HG03108 (cell line): Measurements from ENCODE around the gene FALEC.
A peak's percentile ranks its signal among the peaks of the same experiment; 100 is the strongest.

Experiments
- ATAC-seq: cut with Tn5 transposase; IDR thresholded peaks from one replicate; pipeline ENCODE4 v1.9.1; 2021; ENCODE audit warnings: moderate library complexity; ENCODE audit not compliant: unreplicated experiment

The FALEC gene

DNA sequence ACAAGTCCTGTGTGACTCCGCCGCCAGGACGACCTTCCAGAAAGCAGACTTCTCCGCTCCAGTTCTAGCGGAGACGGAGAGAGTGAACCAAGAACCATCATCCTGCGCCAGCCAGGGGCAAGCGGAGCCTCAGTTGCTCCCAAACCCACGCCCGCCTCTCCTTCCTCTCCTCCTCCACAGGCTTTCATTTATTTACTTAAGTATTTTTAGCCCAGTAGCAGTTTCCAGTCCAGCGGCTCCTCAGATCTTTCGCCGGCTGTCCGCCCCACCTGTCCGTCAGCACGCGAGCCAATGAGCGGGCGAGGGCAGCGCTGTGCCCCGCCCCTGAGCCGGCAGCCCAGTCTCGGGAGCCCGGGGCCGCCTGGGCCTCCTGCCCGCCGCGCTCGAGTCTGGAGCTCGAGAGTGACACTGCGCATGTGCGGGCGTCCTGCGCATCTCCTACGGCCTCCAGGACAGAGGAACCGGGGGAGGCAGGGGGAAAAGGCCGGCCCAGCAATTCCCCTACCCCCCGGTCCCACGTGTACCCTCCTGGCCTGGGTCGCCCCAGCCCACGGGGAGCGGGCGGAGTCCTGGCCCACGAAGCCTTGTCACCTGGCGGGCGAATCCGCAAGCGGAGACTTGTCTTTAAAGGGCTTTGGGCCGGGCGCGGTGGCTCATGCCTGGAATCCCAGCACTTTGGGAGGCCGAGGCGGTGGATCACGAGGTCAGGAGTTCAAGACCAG lies at the start of gene FALEC:
FALEC (plus strand) TSS at position 425 of the 722 bp plus-strand sequence.
- ATAC-seq, result peak; percentile 98

DNA sequence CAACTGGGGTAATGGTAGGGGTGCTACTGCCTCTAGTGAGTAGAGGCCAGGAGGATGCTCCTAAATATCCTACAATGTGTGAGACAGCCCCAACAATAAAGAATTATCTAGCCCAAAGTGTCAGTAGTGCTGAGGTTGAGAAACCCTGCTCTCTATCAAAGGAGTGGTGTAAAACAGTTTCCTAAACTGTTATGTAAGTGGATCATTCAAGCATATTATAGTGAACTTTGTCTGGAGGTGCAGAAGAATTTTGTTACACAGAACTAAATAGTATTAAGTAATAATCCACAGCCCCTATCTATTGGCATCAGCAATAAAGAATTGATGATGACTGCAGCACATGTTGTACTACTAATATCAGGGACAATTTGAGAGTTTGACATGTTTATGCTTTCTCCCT lies 48.6 kb upstream of the FALEC start:
- ATAC-seq, result no peak

DNA sequence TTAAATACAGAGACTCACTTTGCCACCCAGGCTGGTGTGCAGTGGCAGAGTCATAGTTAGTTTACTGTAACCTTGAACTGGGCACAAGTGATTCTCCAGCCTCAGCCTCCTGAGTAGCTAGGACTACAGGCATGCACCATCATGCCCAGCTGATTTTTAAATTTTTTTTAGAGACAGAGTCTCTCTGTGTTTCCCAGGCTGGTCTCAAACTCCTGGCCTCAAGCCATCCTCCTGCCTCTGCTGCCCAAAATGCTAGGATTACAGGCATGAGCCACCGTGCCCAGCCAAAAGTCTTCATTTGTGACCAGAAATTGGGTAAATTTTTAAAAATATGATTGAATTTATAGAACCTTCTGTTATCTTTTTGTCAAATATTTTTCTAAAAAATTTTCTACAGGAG lies 46.3 kb upstream of the FALEC start:
- ATAC-seq, result no peak

DNA sequence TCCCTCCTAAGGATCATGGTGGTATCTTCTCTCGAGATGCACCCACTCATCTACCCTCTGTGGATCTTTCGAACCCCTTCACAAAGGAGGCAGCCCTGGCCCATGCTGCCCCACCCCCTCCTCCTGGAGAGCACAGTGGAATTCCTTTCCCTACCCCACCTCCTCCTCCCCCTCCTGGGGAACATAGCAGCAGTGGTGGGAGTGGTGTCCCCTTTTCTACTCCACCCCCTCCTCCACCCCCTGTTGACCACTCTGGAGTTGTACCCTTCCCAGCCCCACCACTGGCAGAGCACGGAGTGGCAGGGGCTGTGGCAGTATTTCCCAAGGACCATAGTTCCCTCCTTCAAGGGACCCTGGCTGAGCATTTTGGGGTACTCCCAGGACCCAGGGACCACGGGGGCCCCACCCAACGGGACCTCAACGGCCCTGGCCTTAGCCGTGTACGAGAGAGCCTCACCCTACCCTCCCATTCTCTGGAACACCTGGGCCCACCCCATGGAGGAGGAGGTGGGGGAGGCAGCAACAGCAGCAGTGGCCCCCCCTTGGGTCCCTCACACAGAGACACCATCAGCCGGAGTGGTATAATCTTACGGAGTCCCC lies 42.9 kb upstream of the FALEC start:
- no peak for ATAC-seq

DNA sequence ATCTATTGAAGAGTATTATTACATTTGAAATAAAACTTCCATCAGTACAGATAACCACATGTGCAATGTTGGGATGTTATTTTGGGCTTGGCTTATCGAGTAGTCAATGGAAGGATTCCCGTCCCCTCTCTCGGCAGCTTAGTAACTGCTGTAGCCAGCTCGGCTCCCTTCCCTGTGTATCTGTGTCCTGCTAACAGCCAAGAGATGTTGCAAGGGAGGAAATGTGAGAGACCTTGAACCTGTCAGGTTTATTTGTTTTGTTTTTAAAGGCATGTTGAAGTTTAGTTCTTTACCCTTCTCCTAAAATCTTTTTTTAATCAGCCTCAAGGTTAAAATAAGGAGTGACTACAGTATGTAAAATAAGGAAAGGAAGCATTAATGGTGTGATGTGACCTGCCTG lies 41.9 kb upstream of the FALEC start:
- no peak for ATAC-seq

DNA sequence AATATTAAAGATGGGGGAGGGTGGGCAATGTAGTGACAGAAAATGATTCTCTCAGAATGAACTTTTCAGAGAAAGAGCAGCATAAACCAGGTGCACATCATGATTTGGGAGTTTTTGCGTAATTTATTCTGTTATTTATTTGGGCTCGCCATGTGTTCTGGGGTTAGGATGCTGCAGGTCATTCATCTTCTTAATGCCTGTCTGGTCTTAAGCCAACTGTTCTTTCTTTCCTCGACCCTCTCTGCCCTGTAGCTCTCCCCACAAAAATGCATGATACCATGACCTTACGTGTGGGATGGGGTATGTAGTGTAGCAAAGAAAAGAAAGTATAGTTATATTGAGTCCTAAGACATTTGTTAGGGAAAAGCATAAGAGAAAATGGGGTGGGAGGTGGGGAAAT lies 40.7 kb upstream of the FALEC start:
- no peak for ATAC-seq

DNA sequence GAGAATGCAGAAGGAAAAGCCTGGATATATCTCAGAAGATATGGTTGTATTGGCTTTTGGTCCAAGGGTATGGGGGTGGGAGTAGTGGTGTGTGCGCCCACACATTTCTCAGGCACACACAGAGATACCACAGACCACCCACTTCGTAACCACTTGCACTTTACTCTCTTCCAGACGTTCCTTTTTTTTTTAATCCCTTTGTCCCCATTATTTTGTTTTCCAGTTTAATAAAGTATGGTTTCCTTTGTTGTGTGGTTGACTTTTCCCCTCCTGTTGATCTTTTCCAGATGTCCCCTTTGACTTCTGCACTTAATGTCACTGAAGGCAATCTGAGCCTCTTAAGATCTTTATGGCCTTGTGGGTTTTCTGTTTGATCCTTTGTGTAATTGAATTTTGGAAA lies 38.8 kb upstream of the FALEC start:
- no peak for ATAC-seq

DNA sequence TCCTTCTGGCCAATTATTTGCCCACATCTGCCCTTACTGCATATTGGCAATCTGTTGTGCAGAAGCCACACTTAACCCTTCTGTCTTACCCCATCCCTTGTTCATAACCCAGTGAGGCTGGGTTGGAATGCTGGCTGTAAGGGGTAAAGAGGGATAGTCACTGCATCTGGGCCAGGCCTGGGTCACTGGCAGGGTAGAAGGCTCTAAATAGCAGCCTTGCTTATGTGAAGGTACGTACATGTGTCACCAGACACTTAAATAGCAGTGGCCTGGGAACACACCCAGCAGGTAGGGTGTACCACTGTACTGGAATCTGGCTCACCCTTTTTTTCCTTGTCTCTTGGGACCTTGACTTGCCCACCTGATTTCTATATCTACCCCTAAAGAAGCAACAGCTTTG lies 38.2 kb upstream of the FALEC start:
- no peak for ATAC-seq

DNA sequence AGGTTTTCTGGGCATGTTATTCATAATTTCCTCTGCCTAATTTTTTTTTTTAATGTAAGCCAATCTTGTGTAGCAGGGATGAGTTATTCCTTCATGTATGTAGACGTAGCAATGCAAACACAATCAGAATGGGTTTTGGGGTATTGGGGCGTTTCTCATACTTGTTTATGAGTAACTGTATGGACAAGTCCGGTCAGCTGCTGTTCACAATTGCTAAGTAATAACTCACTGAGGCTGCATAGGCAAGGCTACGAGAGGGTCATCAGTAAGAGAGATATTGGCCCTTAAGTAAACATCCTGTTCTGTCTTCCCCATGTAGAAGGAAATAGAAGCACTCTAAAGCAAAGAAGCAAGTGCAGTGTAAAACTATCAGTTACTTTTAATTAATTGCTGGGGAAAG lies 37.8 kb upstream of the FALEC start:
- ATAC-seq, result no peak

DNA sequence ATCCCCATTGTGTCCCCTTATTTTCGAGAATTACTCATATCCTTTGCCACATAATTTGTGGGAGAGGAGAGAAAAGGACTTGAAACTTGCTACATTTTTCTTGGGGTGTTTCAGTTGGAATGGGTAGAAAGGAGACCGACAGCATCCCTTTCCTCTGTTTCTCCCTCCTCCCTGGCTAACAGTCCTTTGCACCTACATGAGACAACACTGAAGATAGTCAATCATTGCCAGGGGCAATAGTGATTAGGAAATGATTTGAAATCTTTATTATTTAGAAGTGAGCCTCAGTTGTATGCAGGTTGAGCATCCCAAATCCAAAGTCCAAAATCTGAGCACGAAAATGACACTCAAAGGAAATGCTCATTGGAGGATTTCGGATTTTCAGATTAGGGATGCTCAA lies 36.2 kb upstream of the FALEC start:
- no peak for ATAC-seq

DNA sequence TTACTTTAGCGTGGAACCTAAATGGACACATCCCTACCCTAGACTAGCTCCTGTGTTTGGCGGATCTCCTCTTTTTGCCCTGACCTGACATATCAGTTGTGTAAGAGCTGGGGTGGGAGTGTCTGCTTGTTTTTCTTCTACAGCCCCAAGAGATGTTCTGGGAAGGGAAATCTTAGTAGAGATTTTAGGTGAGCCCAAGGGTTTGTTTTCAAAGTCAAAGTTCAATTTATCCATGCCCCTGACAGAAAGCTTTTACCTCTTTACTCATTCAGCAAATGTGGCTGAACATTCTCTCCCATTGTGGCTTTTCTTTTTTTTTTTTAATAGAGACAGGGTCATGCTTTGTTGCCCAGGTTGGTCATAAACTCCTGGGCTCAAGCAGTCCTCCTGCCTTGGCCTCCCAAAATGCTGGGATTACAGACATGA lies 35.6 kb upstream of the FALEC start:
- ATAC-seq, result no peak

DNA sequence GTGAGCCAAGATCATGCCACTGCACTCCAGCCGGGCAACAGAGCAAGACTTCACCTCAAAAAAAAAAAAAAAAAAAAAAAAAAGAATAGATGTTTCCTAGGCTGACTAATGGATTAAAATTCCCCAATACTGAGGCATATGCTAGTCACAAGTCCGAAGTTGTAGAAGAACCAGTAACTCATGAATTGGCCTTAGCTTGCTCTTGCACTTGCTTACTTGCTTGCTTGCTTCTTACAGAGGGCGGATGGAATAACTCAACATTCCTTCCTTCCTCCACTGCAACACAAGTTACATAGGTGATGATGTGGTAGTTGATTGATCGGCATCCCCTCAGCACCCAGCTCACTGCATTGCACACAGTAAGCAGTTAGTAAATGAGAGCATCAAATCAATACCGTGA lies 31.1 kb upstream of the FALEC start:
- no peak for ATAC-seq

DNA sequence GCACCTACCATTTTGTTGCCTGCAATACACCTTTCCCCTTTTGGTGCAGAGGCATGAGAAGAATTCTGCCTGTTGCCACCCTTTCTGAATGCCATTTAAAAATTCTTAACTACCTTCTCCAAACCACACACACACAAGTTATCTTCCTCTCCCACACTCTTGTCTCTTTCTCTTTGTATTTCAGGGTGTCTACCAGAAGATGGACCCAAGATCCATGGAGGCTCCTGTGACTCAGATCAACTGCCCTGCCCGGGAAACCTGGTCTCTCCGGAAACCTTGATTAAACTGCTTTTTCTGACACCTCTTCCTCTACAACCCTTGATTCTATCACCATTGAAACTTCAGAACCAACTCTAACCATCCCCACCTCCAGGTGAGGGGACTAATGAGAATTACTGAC lies 30.7 kb upstream of the FALEC start:
- no peak for ATAC-seq

DNA sequence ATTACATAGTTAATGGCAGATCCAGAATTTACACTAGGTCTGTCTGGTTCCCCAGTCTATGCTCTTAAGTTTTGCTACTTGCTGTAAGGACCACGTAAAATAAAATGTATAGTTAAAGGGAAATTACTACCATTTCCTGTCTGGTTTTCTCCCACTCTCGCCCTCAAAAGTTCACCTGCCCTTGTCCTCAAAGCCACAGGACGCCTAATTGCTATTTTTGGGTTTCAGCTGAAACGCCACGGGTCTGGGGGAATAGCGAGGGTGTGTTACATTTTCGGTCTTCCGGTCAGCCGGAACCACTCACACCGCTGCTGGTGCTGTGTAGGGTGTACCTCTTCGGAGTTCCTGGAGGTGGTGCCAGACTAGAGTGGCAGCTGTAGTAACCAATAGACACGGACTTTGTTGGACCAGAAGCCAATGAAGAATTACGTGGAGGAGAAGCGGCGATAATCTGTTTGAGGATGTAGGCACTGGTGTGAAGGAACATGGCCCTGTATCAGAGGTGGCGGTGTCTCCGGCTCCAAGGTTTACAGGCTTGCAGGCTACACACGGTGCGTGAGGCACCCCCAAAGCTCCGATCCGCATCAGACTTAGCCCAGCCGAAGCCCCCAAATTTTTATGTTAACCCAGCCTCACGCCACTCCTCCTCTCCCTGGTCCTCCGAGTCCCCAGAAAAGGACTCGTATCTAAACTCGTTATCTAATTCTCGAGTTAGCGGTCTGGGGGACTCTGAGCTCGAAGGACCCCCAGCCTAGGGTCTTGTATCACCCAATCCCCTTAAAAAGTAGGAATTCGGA lies 28.4 kb upstream of the FALEC start, which contains the start of gene TARS2:
TARS2 (plus strand) TSS at position 454 of the 797 bp plus-strand sequence; CDS start at position 486, 32 bp downstream.
- ATAC-seq, result peak; percentile 100

DNA sequence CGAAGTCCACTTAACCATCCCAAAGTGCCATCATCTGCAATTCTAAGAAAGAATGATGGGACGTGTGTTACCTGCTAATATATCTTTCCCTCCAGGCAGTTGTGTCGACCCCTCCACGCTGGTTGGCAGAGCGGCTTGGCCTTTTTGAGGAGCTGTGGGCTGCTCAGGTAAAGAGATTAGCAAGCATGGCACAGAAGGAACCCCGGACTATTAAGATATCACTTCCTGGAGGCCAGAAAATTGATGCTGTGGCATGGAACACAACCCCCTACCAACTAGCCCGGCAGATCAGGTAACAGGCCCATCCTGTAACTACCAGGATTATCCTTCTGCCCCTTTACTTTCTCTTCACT lies 27.8 kb upstream of the FALEC start:
- no peak for ATAC-seq

DNA sequence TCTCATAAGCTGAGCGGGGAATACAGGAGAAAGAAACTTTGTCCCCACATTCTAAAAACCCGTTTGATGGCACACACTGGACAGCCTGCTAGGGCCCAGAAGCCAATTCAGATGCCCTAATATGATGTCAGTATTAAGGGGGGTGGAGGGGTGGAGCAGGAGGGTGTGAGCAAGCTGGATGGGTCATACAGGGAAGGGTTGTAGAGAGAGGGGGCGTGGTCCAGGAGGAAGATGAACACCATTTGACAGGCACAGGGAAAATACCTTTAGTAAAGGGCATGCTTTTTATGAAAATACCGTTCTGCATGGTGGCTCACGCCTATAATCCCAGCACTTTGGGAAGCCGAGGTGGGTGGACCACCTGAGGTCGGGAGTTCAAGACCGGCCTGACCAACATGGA lies 22.4 kb upstream of the FALEC start:
- ATAC-seq, result no peak

DNA sequence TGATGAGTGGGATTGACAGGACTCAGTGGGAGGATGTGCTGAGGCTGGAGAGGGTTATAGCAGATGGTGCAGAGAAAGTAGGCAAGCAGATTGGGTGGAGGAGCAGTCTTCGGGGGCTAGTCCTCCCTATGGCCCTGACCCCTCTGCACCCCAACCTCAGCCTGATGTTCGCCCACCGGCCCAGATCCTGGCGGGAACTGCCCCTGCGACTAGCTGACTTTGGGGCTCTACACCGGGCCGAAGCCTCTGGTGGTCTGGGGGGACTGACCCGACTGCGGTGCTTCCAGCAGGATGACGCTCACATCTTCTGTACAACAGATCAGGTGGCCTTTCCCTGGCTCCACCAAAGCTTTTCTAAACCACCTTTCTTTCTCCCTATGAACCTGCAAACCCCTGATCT lies 17.2 kb upstream of the FALEC start:
- no peak for ATAC-seq

DNA sequence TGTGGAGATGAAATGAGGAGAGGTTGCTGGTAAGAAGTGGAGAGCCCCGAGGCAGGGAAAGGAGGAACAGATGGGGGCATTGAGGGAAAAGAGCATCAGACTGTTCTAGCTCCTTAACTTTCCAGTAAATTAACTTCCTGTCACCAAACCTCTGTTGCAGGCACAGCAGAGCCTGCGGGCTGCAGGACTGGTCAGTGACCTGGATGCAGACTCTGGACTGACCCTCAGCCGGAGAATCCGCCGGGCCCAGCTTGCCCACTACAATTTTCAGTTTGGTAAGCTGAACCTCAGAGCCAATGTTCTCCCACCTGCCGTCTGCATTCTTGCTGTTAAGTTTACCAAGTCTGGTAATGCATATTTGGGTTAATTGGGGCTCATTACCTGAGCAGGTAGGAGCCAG lies 10.1 kb upstream of the FALEC start:
- ATAC-seq, result no peak

DNA sequence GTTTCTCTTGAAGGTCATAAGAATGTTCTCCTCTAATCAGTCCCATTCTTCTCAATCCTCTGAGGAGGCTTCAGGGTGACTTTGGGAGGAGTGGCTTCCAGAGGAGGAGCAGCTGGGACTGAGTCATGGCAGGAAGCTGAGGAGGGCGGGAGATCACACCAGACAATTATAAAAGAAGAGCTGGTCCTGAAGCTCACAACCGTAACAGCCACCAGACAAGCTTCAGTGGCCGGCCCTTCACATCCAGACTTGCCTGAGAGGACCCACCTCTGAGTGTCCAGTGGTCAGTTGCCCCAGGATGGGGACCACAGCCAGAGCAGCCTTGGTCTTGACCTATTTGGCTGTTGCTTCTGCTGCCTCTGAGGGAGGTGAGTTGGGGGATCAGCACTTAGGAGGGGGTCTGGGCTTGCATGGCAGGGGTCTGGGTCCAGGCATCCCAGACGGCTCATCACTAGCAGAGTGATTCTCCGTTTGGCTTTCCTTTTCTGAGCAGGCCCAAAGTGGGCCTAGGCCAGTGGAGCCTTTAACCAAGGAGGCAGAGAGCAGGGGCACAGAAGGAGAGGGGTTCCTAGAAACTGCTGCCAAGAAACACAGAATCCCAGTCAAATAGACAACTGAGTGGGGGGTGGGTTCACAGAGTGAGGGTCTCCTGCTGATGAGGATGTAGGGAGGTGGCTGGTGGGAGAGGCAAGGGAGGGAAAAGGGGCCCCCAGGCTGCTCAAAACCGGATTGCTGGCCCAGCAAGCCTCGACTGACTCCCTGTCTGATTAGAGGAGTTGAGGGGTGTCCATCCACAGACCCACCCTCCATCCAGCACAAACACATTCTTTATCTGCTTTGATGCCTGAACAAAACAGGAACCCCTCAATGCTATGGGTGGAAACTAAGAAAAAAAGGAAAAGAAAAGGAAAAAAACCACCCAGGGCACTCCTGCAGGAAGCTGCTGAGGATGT lies 7.4 kb upstream of the FALEC start, which contains the start of gene ECM1:
ECM1 (plus strand) TSS at position 198 of the 953 bp plus-strand sequence; CDS start at position 299, 101 bp downstream.
- ATAC-seq, result no peak

DNA sequence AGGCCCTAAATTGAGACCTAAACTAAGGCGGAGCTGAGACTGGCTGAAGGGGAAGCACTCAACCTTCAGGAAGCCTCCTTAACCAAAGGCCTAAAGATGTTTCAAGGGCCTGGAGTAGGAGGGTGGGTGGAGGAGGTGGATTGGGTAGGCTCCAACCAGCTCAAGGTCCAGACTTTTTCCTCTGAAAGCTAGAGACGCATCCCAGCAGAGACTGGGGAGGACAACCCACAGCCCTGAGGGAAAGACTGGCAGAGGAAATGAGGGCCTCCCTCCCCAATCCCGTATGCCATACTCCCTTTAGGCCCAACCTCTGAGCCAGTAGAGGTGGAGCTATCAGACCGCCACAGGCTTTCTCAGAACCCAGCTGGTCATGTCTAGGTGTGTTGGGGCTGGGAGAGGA lies 6.6 kb upstream of the FALEC start:
- no peak for ATAC-seq

DNA sequence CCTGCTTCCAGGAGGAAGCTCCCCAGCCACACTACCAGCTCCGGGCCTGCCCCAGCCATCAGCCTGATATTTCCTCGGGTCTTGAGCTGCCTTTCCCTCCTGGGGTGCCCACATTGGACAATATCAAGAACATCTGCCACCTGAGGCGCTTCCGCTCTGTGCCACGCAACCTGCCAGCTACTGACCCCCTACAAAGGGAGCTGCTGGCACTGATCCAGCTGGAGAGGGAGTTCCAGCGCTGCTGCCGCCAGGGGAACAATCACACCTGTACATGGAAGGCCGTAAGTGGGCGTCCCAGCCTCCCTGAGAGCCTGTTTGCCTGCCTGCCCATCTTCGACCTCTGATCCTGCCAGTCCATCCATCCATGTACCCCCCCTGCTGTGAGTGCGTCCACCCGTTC lies 4.0 kb upstream of the FALEC start:
- ATAC-seq, result no peak
